WERI-Rb-1 (cell line): ENCODE results near the gene KRT1.

Source experiments
- DNase-seq: peaks from one replicate; pipeline ENCODE4 v3.0.0-alpha.2; 2020
- H3K27ac ChIP-seq: fragments of 250-450 bp; sonication (Bioruptor Pico); 2 replicates; pipeline ENCODE4 v1.5.1; 2020; ENCODE audit warnings: mild to moderate bottlenecking, moderate library complexity
- H3K27me3 ChIP-seq: fragments of 250-450 bp; sonication (Bioruptor Pico); 2 replicates; pipeline ENCODE4 v1.5.1; 2021; ENCODE audit warnings: mild to moderate bottlenecking, low read depth, moderate library complexity; ENCODE audit not compliant: insufficient read depth, severe bottlenecking
- H3K36me3 ChIP-seq: fragments of 250-450 bp; sonication (Bioruptor Pico); 2 replicates; pipeline ENCODE4 v1.5.1; 2020; ENCODE audit warnings: mild to moderate bottlenecking, moderate library complexity
- H3K4me3 ChIP-seq: 2 replicates; pipeline ENCODE4 v1.5.1; 2011; ENCODE audit warnings: low read depth, mild to moderate bottlenecking, control low read depth, low read length
- H3K9me3 ChIP-seq: fragments of 250-450 bp; sonication (Bioruptor Pico); 2 replicates; pipeline ENCODE4 v1.5.1; 2021; ENCODE audit warnings: mild to moderate bottlenecking, moderate library complexity; ENCODE audit not compliant: severe bottlenecking
- CTCF ChIP-seq: IDR thresholded peaks from 2 replicates; pipeline ENCODE4 v1.5.1; 2011; ENCODE audit warnings: low read depth, mild to moderate bottlenecking, control low read depth, inconsistent platforms, low read length

The KRT1 gene

DNA sequence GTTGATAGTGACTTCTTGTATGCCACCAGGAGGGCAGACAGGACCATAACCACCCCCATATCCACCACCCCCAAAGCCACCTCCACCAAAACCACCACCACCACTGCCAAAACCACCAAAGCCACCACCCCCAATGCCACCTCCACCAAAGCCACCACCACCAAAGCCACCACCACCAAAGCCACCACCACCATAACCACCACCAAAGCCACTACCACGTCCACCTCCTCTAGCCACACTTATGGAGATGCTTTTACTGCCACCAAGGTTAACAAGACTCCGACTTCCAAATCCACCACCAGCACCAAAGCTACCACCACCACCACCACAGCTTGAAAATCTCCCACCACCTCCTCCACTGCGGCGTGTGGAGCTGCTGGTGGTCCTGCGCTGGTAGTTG lies 332 bp downstream of the KRT1 start:
- no peak overlapping the region for H3K27ac ChIP-seq
- H3K36me3 ChIP-seq: no peaks in the 10 kb centered on the region
- no peak overlapping the region for H3K4me3 ChIP-seq
- no peaks in the 10 kb centered on the region for H3K9me3 ChIP-seq
- H3K27me3 ChIP-seq: peaks cover 93% of the 10 kb centered on the region
- no peak for DNase-seq
- no peak for TF ChIP-seq CTCF

- peaks cover 95% of the 10 kb centered on the region for H3K27me3 ChIP-seq
- no peaks in the 10 kb centered on the region for H3K9me3 ChIP-seq
- no peaks in the 10 kb centered on the region for H3K36me3 ChIP-seq
- no peak overlapping the region for H3K27ac ChIP-seq
- H3K4me3 ChIP-seq: no peak overlapping the region
- TF ChIP-seq CTCF: no peak
- DNase-seq: no peak
These were observed 2.5 kb downstream of the KRT1 start for GRCh38 chr12:52677671-52678070.

DNA sequence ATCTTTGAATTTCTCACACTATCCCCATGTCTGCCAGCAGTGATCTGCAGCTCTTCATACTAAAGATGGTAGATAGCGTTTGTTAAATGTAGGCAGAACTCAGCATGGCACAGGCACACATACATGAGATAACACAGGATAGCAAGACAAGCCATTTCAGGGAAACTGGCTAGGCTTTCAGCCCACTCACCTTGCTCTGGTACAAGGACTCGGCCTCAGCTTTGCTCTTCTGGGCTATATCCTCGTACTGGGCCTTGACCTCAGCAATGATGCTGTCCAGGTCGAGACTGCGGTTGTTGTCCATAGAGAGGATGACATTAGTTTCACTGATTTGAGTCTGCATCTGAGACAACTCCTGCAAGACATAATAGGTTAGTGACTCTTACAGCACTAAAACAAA lies 3.1 kb downstream of the KRT1 start:
- no peak for DNase-seq
- H3K27ac ChIP-seq: no peak overlapping the region
- peaks cover 96% of the 10 kb centered on the region for H3K27me3 ChIP-seq
- H3K4me3 ChIP-seq: no peak overlapping the region
- no peak for TF ChIP-seq CTCF
- H3K36me3 ChIP-seq: no peaks in the 10 kb centered on the region
- no peaks in the 10 kb centered on the region for H3K9me3 ChIP-seq

- no peak overlapping the region for H3K27ac ChIP-seq
- no peaks in the 10 kb centered on the region for H3K36me3 ChIP-seq
- DNase-seq: no peak
- peaks cover 95% of the 10 kb centered on the region for H3K27me3 ChIP-seq
- H3K4me3 ChIP-seq: no peak overlapping the region
- no peaks in the 10 kb centered on the region for H3K9me3 ChIP-seq
- TF ChIP-seq CTCF: no peak
These were observed 4.0 kb downstream of the KRT1 start for GRCh38 chr12:52676163-52676562.

GRCh38 chr12:52675301-52675701 lies 4.9 kb downstream of the KRT1 start:
- H3K9me3 ChIP-seq: no peaks in the 10 kb centered on the region
- TF ChIP-seq CTCF: no peak
- H3K27me3 ChIP-seq: peaks cover 92% of the 10 kb centered on the region
- no peaks in the 10 kb centered on the region for H3K36me3 ChIP-seq
- no peak overlapping the region for H3K27ac ChIP-seq
- H3K4me3 ChIP-seq: no peak overlapping the region
- no peak for DNase-seq

DNA sequence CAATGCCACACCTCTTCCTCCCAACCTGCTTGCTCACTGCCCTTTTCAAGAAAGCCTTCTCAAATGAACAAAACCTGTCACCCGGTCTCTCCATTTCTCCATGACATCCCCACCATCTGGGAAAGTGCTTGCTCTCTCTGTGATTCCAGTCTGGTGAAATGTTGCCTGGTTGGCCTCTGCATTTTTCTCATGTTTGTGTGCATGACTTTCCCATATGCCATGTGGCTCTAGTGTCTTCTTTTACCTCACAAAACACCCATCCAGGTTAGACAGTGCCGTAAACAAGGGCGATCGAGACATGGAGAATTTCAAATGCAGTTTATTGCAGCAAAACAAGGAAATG lies 5.8 kb downstream of the KRT1 start:
- TF ChIP-seq CTCF: no peak
- Histone ChIP-seq H3K36me3 (no peaks in the 10 kb centered on the region), H3K9me3 (no peaks in the 10 kb centered on the region), H3K27me3 (peaks cover 90% of the 10 kb centered on the region), H3K4me3 (no peak overlapping the region), H3K27ac (no peak overlapping the region)
- no peak for DNase-seq
